AG04450 (cell line): ENCODE measurements around the gene DNAJC7. TPM values are rescaled to one million over a fixed set of nuclear protein-coding genes. Genes with fewer than 3 reads are reported as not detected.
A peak's percentile ranks its signal among the peaks of the same experiment; 100 is the strongest.
"Not testable (repeated sequence)": the region's sequence is repeated elsewhere in the genome, so short reads cannot be mapped to it uniquely, and the experiment has no call there.

Experiments
- CTCF ChIA-PET: fragments of 300-600, 350-600 bp; formaldehyde crosslinking; extraction: SDS; loops from one replicate; lab custom pipeline; 2022; ENCODE audit warnings: antibody characterized with exemption, inconsistent platforms; lab: Charles Lee
- POLR2A ChIA-PET: fragments of 350-600 bp; formaldehyde crosslinking; extraction: SDS; loops from one replicate; lab custom pipeline; 2021; ENCODE audit warnings: antibody characterized with exemption, inconsistent platforms; lab: Yijun Ruan, JAX
- DNase-seq: peaks from one replicate; pipeline ENCODE4 v3.0.0-alpha.2; 2011; ENCODE audit warnings: low read depth, low spot score
- H3K27ac ChIP-seq: one replicate; pipeline ENCODE4 v1.5.1; 2012; ENCODE audit warnings: low read depth, low read length, control low read depth
- H3K27me3 ChIP-seq: one replicate; pipeline ENCODE4 v1.6.0; 2012; ENCODE audit warnings: low read length; ENCODE audit not compliant: control insufficient read depth, insufficient read depth
- H3K4me3 ChIP-seq: 2 replicates; pipeline ENCODE4 v1.5.1; 2011; ENCODE audit warnings: mild to moderate bottlenecking, low read depth, low read length, control low read depth
- H3K9me3 ChIP-seq: 2 replicates; pipeline ENCODE4 v1.5.1; 2012; ENCODE audit warnings: low read length; ENCODE audit not compliant: control insufficient read depth, insufficient read depth
- CTCF ChIP-seq: IDR thresholded peaks from 2 replicates; pipeline ENCODE4 v1.5.1; 2011; ENCODE audit warnings: low read depth, low read length, control low read depth, inconsistent platforms
- polyA plus RNA-seq: library from polyadenylated mRNA; depleted of rRNA; stranded (reverse); fragments of >200 nt; gene quantifications from 2 replicates; pipeline ENCODE4 v1.2.3, GENCODE V29; 2011

Gene DNAJC7
- polyA plus RNA-seq, 1 experiment: 66.4 TPM

DNA sequence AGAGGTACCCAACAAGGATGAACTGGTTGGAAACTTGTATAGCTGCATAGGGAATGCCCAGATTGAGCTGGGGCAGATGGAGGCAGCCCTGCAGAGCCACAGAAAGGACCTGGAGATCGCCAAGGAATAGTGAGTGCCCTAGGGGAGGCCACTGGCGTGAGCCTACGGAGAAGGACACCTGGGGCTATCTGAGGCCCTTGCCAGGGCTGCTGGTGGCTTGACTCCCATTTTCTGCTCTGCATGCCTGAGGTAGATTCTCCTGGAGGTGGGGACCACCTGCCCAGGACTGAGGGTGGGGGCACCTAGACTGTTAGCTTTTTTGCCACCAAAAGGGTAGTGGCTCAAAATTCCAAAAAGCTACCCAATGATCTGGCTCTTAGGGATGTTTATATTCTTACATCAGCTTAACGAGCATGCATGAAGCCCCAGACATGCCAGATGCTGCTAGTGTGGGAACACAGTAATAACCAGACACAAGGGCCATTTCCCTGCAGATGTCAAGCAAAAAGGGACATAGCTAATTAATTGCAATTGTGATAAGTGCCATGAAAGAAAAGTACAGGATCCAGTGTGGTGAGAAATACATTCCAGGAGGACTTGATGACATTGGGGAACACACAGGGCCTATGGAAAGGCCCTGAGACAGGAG, 78.1 kb downstream of the DNAJC7 start:
- Histone ChIP-seq H3K27me3 (no peaks in the 10 kb centered on the region), H3K9me3 (no peaks in the 10 kb centered on the region), H3K27ac (no peak overlapping the region), H3K4me3 (no peak overlapping the region)
- no peak for DNase-seq
- no peak for TF ChIP-seq CTCF
- ChIA-PET POLR2A (interaction anchor here (0.6 kb wide), 1 partner anchor 20 kb away, joined by 4 read pairs; no protein-coding TSS in a partner anchor), CTCF (no interaction called here)

DNA sequence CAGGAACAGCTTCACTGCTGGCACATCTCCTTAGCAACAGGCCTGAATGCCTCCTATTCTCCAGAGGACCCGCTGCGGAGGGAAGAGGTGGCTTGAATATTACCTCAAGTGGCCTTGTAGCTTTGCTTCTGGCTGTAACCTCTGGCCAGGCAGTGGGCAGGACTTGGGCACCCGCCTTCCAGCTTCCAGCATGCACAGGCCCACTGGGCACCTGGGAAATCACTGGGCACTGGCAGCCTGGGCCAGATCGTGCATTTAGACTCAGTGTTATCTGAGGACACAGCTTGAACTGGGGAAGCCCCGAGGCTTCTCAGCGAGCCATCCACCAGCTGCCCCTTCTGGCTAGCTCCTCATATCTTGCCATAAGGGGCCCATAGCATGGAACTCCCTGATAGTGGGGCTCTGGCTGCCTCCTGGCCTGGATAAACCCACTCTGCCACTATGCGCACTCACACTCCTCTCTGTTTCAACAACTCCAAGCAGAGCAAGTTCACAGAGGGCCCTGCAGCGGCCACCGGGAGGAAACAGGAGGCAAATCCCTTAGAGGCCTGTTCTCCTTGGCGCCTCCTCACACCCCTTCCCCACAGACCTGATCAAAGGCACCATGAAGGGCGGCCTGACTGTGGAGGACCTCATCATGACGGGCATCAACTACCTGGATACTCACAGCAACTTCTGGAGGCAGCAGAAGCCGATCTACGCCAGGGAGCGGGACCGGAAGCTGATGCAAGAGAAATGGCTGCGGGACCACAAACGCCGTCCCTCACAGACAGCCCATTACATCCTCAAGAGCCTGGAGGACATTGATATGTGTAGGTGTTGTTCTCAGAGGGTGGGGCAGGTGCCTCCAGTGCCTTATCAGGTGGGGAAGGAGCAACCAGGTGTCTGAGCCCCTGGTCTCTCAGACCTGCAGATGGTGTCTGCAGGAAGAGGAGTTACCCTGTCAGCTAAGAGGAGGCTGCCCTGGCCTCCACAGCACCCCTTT, 79.0 kb downstream of the DNAJC7 start:
- Histone ChIP-seq H3K4me3 (no peak overlapping the region), H3K9me3 (no peaks in the 10 kb centered on the region), H3K27me3 (no peaks in the 10 kb centered on the region), H3K27ac (no peak overlapping the region)
- CTCF ChIA-PET: no interaction called here
- POLR2A ChIA-PET: interaction anchor here (0.6 kb wide), 1 partner anchor 21 kb away, joined by 4 read pairs; no protein-coding TSS in a partner anchor
- TF ChIP-seq CTCF: no peak
- DNase-seq: no peak

DNA sequence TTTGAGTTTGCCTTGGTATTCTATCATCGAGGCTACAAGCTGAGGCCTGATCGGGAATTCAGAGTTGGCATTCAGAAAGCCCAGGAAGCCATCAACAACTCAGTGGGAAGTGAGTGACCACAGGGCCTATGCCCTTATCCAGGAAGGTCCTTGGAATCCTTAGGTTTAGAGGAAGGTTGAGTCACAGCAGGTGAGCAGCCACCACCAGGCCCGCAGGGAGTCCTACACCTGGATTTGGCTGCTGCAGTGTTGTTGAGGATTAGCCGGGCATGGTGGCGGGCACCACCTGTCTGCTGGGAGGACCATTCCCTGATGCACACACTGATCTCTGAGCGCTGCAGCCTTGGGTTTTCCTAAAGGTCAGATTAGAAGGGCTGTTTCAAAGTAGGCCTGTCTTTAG, 81.6 kb downstream of the DNAJC7 start:
- H3K9me3 ChIP-seq: no peaks in the 10 kb centered on the region
- ChIA-PET POLR2A (no interaction called here), CTCF (no interaction called here)
- H3K27ac ChIP-seq: no peak overlapping the region
- DNase-seq: no peak
- no peaks in the 10 kb centered on the region for H3K27me3 ChIP-seq
- no peak for TF ChIP-seq CTCF
- no peak overlapping the region for H3K4me3 ChIP-seq

GRCh38 chr17:41932816-41933389, 84.3 kb downstream of the DNAJC7 start:
- Histone ChIP-seq H3K27me3 (no peaks in the 10 kb centered on the region), H3K4me3 (no peak overlapping the region), H3K27ac (no peak overlapping the region), H3K9me3 (no peaks in the 10 kb centered on the region)
- POLR2A ChIA-PET: interaction anchor here (1.0 kb wide), 1 partner anchor 14 kb away, joined by 3 read pairs; the partner anchor contains the start of gene ACLY
- no peak for DNase-seq
- CTCF ChIA-PET: no interaction called here
- no peak for TF ChIP-seq CTCF

- DNase-seq, H3K27me3 ChIP-seq, H3K4me3 ChIP-seq, H3K9me3 ChIP-seq, POLR2A ChIA-PET, H3K27ac ChIP-seq: not testable (repeated sequence)
- CTCF ChIA-PET: interaction anchor here (0.8 kb wide), 1 partner anchor 9 kb away, joined by 3 read pairs; no protein-coding TSS in a partner anchor
Measured at GRCh38 chr17:41931715-41932114, 85.5 kb downstream of the DNAJC7 start.

- peak overlapping the region; percentile 72 for H3K4me3 ChIP-seq
- ChIA-PET POLR2A (interaction anchor here (0.6 to 2.6 kb wide), 9 partner anchors 9 to 606 kb away, joined by 3 to 23 read pairs (median 8); partner anchors contain the start of genes ACLY, CNP, EIF1 and FKBP10), CTCF (interaction anchor here (0.6 to 1.7 kb wide), 6 partner anchors 11 to 384 kb away, joined by 3 to 9 read pairs (median 4); no protein-coding TSS in a partner anchor)
- H3K27me3 ChIP-seq, DNase-seq, H3K9me3 ChIP-seq: not testable (repeated sequence)
- H3K27ac ChIP-seq: peak overlapping the region; percentile 57
Measured at GRCh38 chr17:41930833-41931156, 86.4 kb downstream of the DNAJC7 start.
